ENCODE data around the gene SVOP.

Gene SVOP

DNA sequence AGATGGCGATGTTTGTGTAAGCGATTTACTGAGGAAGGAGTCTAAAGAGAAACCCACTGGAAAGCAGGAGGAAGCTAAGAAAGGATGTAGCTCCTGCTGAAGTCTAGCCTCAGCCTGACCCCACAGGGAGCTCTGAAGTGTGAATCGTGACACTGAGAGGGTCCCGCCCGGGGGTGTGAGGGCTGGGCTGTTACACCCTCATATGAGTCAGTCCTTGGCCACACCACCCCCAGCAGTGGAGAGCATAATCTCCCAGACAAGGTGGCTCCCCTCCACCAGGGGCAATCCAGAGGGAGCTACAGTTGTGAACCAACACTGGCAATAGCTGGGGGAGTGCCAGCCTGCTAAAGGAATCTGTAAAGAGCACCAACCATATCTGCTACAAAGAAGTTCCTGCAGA is 31.5 kb downstream of the SVOP start:
- no peaks in the 10 kb centered on the region for H3K27me3 ChIP-seq (ENCODE audit: control insufficient read depth in 1 of 2, insufficient read depth in 2 of 2, low read length in 2 of 2)
- H3K9ac ChIP-seq (ENCODE audit: low read length): no peak overlapping the region
- no peaks in the 10 kb centered on the region for H3K36me3 ChIP-seq (ENCODE audit: insufficient read depth, low read length)
- H3K4me1 ChIP-seq (ENCODE audit: insufficient read depth, low read length): no peaks in the 10 kb centered on the region
- H3K9me3 ChIP-seq (ENCODE audit: low read length): no peaks in the 10 kb centered on the region
- H3K27ac ChIP-seq (ENCODE audit: low read depth, low read length): no peak overlapping the region
- no peak overlapping the region for H3K4me3 ChIP-seq (ENCODE audit: low read depth in 1 of 2, low read length in 2 of 2)

DNA sequence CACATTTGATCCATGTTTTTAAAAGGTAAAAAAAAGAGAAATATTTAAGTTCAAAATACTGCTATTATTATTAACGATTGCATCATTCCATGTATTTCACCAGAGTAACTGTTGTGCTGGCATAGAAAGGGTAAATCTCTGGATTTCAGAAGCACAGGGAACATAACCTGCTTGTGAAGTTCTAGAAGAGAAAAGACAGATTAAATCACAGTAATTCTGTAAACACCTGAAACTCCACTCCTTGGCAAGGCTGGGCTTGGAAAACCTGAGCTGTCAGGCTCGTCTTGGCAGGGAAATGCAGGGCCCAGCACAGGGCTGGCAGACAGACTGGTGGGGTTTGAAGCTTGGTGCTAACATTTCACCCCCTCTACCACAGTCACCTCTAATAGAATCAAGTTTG is 35.1 kb downstream of the SVOP start:
- H3K27ac ChIP-seq (ENCODE audit: low read depth, low read length): no peak overlapping the region
- H3K4me1 ChIP-seq (ENCODE audit: insufficient read depth, low read length): no peaks in the 10 kb centered on the region
- H3K27me3 ChIP-seq (ENCODE audit: control insufficient read depth in 1 of 2, insufficient read depth in 2 of 2, low read length in 2 of 2): no peaks in the 10 kb centered on the region

DNA sequence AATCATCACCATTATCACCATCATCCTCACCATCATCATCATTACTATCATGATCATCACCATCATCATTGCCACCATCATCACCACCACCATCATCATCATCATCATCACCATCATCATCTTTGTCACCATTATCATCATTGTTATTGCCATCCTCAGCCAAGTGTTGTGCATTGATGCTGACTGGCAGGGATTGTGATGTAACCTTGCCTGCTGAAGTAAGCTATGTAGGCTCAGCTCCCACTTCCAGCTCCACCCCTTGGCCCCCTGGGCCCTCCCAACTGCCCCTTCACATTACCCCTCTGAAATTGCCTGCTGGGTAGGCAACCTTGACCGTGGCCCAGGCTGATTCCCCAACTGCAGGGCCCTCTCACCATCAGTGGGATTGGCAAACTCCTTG is 37.6 kb downstream of the SVOP start:
- Histone ChIP-seq H3K27me3 (ENCODE audit: control insufficient read depth in 1 of 2, insufficient read depth in 2 of 2, low read length in 2 of 2) (no peaks in the 10 kb centered on the region), H3K27ac (ENCODE audit: low read depth, low read length) (no peak overlapping the region), H3K36me3 (ENCODE audit: insufficient read depth, low read length) (no peaks in the 10 kb centered on the region), H3K4me1 (ENCODE audit: insufficient read depth, low read length) (no peaks in the 10 kb centered on the region), H3K4me3 (ENCODE audit: low read depth in 1 of 2, low read length in 2 of 2) (no peak overlapping the region), H3K9ac (ENCODE audit: low read length) (no peak overlapping the region), H3K9me3 (ENCODE audit: low read length) (no peaks in the 10 kb centered on the region)

More for the DNA sequence above, 35.1 kb downstream of the SVOP start:
- Histone ChIP-seq H3K9ac (ENCODE audit: low read length) (no peak overlapping the region), H3K9me3 (ENCODE audit: low read length) (no peaks in the 10 kb centered on the region), H3K36me3 (ENCODE audit: insufficient read depth, low read length) (no peaks in the 10 kb centered on the region), H3K4me3 (ENCODE audit: low read depth in 1 of 2, low read length in 2 of 2) (no peak overlapping the region)

DNA sequence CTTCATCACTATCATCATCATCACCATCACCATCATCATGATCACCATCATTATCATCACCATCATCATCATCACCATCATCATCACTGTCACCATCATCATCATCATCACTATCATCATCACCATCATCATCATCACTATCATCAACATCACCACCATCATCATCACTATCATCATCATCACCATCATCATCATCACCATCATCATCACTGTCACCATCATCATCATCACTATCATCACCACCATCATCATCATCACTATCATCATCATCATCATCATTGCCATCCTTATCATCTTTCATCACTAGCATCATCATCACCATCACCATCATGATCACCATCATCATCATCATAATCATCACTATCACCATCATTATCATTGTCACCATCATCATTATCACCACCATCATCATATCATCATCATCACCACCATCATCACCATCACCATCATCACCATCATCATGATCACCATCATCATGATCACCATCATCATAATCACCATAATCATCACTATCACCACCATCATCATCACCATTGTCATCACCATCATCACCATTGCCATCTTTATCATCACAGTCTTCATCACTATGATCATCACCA is 38.1 kb downstream of the SVOP start:
- no peaks in the 10 kb centered on the region for H3K9me3 ChIP-seq (ENCODE audit: low read length)
- H3K36me3 ChIP-seq (ENCODE audit: insufficient read depth, low read length): no peaks in the 10 kb centered on the region
- H3K27ac ChIP-seq (ENCODE audit: low read depth, low read length): no peak overlapping the region
- H3K4me1 ChIP-seq (ENCODE audit: insufficient read depth, low read length): no peaks in the 10 kb centered on the region
- H3K27me3 ChIP-seq (ENCODE audit: control insufficient read depth in 1 of 2, insufficient read depth in 2 of 2, low read length in 2 of 2): no peaks in the 10 kb centered on the region
- no peak overlapping the region for H3K4me3 ChIP-seq (ENCODE audit: low read depth in 1 of 2, low read length in 2 of 2)
- no peak overlapping the region for H3K9ac ChIP-seq (ENCODE audit: low read length)

DNA sequence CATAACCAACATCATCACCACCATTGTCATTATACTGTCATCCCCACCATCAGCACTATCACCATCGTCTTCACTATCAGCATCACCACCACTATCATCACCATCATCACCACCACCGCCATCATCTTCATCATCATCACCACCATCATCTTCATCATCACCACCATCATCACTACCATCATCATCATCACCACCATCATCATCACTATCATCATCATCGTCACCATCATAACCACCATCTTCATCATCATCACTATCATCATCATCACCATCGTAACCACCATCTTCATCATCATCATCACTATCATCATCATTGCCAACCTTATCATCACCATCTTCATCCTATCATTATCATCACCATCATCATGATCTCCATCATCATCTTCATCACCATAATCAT is 39.0 kb downstream of the SVOP start:
- H3K9me3 ChIP-seq (ENCODE audit: low read length): no peaks in the 10 kb centered on the region
- no peak overlapping the region for H3K9ac ChIP-seq (ENCODE audit: low read length)
- no peak overlapping the region for H3K27ac ChIP-seq (ENCODE audit: low read depth, low read length)
- H3K36me3 ChIP-seq (ENCODE audit: insufficient read depth, low read length): no peaks in the 10 kb centered on the region
- no peaks in the 10 kb centered on the region for H3K27me3 ChIP-seq (ENCODE audit: control insufficient read depth in 1 of 2, insufficient read depth in 2 of 2, low read length in 2 of 2)
- H3K4me1 ChIP-seq (ENCODE audit: insufficient read depth, low read length): no peaks in the 10 kb centered on the region
- H3K4me3 ChIP-seq (ENCODE audit: low read depth in 1 of 2, low read length in 2 of 2): no peak overlapping the region

DNA sequence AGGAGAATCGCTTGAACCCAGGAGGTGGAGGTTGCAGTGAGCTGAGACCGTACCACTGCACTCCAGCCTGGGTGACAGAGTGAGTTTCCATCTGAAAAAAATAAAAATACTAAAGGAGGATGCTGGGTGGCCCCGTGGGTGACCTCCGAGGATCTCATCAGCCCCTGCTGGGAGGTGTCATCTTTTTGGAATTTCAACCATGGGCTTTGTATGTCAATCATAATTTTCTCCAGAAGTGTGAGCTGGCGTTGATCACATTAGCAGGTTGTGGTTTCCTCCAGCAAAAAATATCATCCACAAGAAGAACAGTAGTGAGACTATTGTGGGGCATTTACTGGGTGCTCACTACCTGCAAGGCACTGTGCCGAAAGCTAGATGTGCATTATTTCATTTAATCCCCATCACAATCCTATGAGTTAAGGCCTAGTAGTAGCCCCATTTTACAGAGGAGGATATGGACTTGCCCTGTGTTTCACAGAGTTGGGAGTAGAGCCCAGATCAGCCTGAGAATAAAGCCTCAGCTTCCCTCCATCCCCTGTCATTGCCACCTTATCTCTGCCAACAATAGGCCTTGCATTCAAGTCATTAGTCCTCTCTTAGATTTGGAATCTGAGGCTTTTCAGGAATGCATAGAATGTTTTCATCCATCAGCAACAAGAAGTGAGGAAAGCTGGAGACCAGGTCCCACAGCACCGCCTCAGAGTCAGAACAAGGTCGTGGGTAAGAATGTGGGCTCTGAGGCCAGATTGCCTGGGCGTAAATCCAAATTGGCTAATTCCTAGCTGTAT is 39.8 kb downstream of the SVOP start:
- Histone ChIP-seq H3K27me3 (ENCODE audit: control insufficient read depth in 1 of 2, insufficient read depth in 2 of 2, low read length in 2 of 2) (no peaks in the 10 kb centered on the region), H3K27ac (ENCODE audit: low read depth, low read length) (no peak overlapping the region), H3K4me3 (ENCODE audit: low read depth in 1 of 2, low read length in 2 of 2) (no peak overlapping the region), H3K36me3 (ENCODE audit: insufficient read depth, low read length) (no peaks in the 10 kb centered on the region), H3K9me3 (ENCODE audit: low read length) (no peaks in the 10 kb centered on the region), H3K4me1 (ENCODE audit: insufficient read depth, low read length) (no peaks in the 10 kb centered on the region), H3K9ac (ENCODE audit: low read length) (no peak overlapping the region)

DNA sequence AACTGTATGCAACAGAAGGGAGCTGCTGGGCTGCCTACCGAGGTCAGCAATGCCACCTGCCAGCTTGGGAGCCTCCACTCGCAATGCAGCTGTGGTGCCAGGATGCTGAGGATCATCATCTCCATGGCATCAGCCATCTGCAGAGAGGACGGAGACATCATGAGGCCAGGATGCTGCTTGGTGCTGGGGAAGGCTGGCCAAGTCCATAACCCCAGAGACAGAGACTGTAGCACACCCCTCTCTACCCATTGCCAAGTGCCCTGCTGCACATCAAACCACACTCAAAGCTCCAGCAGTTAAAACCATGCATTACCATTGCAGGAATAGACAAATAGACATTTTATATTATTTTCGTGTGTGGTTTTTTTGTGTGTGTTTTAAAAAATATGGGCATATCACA is 43.5 kb downstream of the SVOP start:
- no peaks in the 10 kb centered on the region for H3K9me3 ChIP-seq (ENCODE audit: low read length)

DNA sequence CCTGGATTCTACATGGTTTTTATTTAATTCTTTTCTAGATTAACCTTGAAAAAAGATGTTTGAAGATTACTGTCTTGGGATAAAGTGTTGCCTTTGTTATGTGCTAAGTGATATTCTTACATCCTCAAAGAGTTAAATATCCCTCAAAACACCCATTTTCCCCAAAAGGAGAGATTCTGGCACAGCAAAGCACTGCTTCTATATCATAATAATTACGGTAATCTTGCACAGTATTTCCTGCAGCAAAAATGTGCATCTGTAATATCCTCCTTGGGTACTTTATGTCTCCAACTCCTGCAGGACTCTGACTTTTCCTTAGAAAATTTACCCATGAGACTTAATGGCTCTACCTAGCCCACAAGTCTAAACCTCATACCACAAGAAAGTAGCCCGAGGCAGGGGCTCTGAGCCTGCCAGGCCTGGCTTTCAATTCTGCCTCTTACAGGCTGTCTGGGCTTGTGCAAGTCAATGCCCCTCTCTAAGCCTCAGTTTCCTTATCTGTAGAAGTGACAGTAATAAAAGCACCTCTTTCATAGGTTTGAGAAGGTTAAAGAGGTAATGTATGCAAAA is 45.8 kb downstream of the SVOP start:
- Histone ChIP-seq H3K4me3 (ENCODE audit: low read depth in 1 of 2, low read length in 2 of 2) (no peak overlapping the region), H3K36me3 (ENCODE audit: insufficient read depth, low read length) (no peaks in the 10 kb centered on the region), H3K9ac (ENCODE audit: low read length) (no peak overlapping the region)

More for the DNA sequence above, 43.5 kb downstream of the SVOP start:
- Histone ChIP-seq H3K4me1 (ENCODE audit: insufficient read depth, low read length) (no peaks in the 10 kb centered on the region), H3K27me3 (ENCODE audit: control insufficient read depth in 1 of 2, insufficient read depth in 2 of 2, low read length in 2 of 2) (no peaks in the 10 kb centered on the region), H3K4me3 (ENCODE audit: low read depth in 1 of 2, low read length in 2 of 2) (no peak overlapping the region), H3K27ac (ENCODE audit: low read depth, low read length) (no peak overlapping the region), H3K36me3 (ENCODE audit: insufficient read depth, low read length) (no peaks in the 10 kb centered on the region), H3K9ac (ENCODE audit: low read length) (no peak overlapping the region)

DNA sequence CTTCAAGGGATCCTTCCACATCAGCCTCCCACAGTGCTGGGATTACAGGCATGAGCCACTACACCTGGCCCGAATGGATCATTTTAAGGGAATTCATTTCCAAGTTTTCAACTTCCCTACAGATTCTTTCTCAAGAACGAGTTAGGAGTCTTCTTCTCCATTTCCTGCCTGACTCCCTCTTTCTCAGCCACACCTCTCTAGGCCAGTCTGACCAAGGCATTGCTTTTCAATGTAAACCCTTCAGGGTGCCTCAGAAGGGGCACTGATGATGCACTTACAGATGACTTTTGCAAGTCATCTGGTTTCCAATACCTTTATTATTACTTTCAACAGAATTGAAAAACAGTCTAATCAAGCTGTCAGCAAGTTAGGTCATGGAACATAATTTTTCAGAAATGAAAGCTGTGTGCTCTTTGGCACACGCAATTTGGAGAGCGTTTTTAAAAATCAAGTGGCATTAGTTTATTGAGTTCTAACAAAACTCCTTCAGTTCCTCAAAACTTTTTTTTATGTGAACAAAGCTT is 47.2 kb downstream of the SVOP start:
- H3K9ac ChIP-seq (ENCODE audit: low read length): no peak overlapping the region
- no peak overlapping the region for H3K27ac ChIP-seq (ENCODE audit: low read depth, low read length)
- no peaks in the 10 kb centered on the region for H3K27me3 ChIP-seq (ENCODE audit: control insufficient read depth in 1 of 2, insufficient read depth in 2 of 2, low read length in 2 of 2)
- no peaks in the 10 kb centered on the region for H3K4me1 ChIP-seq (ENCODE audit: insufficient read depth, low read length)
- H3K4me3 ChIP-seq (ENCODE audit: low read depth in 1 of 2, low read length in 2 of 2): no peak overlapping the region
- H3K9me3 ChIP-seq (ENCODE audit: low read length): no peaks in the 10 kb centered on the region
- H3K36me3 ChIP-seq (ENCODE audit: insufficient read depth, low read length): no peaks in the 10 kb centered on the region

More for the DNA sequence above, 45.8 kb downstream of the SVOP start:
- Histone ChIP-seq H3K27me3 (ENCODE audit: control insufficient read depth in 1 of 2, insufficient read depth in 2 of 2, low read length in 2 of 2) (no peaks in the 10 kb centered on the region), H3K4me1 (ENCODE audit: insufficient read depth, low read length) (no peaks in the 10 kb centered on the region), H3K9me3 (ENCODE audit: low read length) (no peaks in the 10 kb centered on the region), H3K27ac (ENCODE audit: low read depth, low read length) (no peak overlapping the region)

DNA sequence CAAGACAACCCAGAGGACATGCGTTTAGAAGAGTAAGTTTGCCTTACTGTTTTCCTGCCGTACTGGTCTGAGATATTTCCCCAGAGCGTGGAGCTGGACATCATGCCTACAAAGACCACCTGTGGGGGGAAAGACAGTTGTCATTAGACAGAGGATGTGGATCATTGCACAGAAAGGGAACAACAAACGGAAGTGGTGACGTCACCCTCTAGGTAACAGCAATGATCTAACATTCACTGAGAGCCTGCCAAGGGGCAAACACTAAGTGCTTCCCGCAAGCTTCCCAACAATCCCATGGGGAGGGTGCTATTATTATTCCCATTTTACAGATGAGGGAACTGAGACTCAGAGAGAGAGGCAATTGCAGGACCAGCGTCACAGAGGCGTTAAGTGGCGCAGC is 48.5 kb downstream of the SVOP start:
- H3K27me3 ChIP-seq (ENCODE audit: control insufficient read depth in 1 of 2, insufficient read depth in 2 of 2, low read length in 2 of 2): no peaks in the 10 kb centered on the region
- no peak overlapping the region for H3K27ac ChIP-seq (ENCODE audit: low read depth, low read length)
- H3K4me1 ChIP-seq (ENCODE audit: insufficient read depth, low read length): no peaks in the 10 kb centered on the region
- H3K9ac ChIP-seq (ENCODE audit: low read length): no peak overlapping the region
- H3K9me3 ChIP-seq (ENCODE audit: low read length): no peaks in the 10 kb centered on the region
- no peak overlapping the region for H3K4me3 ChIP-seq (ENCODE audit: low read depth in 1 of 2, low read length in 2 of 2)
- no peaks in the 10 kb centered on the region for H3K36me3 ChIP-seq (ENCODE audit: insufficient read depth, low read length)

DNA sequence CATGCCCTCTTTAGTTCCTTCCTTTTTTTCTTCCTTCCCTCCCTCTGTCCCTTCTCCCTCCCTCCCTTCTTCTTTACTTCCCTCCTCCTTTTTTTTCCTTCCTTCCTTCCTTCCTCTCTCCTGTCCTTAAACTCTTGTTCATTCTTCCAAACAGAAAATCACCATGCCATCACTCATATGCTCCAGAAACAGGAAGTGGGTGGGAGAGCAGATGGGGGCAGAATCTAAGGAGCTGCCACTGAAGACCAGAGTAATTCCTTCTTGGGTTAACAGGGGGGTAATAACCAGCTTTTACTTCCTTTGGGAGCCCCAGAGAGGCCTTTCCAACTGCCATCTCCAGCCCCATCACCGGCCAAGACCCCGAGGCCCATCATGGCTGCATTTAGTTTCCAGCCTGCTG is 51.2 kb downstream of the SVOP start:
- Histone ChIP-seq H3K9ac (ENCODE audit: low read length) (no peak overlapping the region), H3K27ac (ENCODE audit: low read depth, low read length) (no peak overlapping the region), H3K4me1 (ENCODE audit: insufficient read depth, low read length) (no peaks in the 10 kb centered on the region), H3K9me3 (ENCODE audit: low read length) (no peaks in the 10 kb centered on the region), H3K4me3 (ENCODE audit: low read depth in 1 of 2, low read length in 2 of 2) (no peak overlapping the region), H3K27me3 (ENCODE audit: control insufficient read depth in 1 of 2, insufficient read depth in 2 of 2, low read length in 2 of 2) (no peaks in the 10 kb centered on the region), H3K36me3 (ENCODE audit: insufficient read depth, low read length) (no peaks in the 10 kb centered on the region)
